A549 treated with CpdA at 1 μM for 4 hours (cell line): ENCODE measurements around the gene ETV5. TPM values are rescaled to one million over a fixed set of nuclear protein-coding genes. Genes with fewer than 3 reads are reported as not detected.

Source experiments
- total RNA-seq: library from RNA; stranded (reverse); fragments of 200-300 nt; extraction: Qiagen RNA extraction; gene quantifications from 5 replicates; pipeline ENCODE4 v1.2.3, GENCODE V29; 2022; ENCODE audit warnings: low read depth

Gene ETV5
- 27.3 to 36.3 TPM (median 30.7 TPM) in 5 replicates for total RNA-seq

DNA sequence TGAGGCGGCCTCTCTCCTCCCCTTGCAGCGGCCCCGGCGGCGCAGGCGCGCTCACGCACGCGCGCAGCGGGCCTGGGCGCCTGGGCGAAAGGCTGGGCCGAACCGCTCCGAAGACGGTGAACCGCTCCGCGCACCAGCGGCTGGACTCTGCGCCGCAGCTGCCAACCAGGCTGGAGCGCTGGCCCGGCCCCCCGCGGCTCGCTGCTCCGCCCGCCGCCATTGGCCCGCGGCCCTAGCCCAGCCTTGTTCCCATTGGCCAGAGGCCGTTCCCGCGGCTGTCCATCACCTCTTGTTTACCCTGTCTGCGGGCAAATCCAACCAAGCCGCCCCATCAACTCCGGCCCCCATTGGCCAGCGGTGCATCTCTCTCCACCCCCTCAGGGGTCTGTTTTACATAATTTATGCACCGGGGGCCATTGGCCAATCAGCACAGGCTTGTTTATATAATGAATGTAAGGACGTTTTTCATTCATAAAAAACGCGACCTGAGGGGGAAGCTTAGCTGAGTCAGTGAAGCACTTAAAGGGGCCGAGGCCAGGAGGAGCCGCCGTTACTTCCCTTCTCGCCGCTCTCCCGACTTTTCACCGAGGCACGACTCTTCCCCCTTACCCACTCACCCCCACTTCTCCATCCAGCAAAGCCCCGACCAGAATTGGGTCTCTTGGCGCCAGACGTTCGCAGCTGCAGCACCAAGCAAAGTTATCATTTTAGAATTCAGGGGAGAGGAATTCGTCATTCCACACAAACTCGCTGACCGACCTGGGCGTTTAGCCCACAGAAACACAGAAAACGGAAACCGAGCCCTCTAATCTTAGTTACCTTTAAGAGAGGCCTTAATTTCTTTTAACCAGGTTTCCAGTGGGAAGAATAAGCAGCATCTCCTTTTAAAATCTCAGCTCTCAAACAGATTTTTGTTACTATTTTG lies at the start of gene ETV5:
Gene ETV5, minus strand, starts transcription at position 149 of the 925 bp plus-strand sequence. CDS start 3,221 bp downstream, outside the sequence.

Other genes with a start within 250 kb of the ETV5 start
- gene TRA2B, start 171.1 kb downstream of the ETV5 start, total RNA-seq = 164 to 188 TPM (median 171 TPM) in 5 replicates